Transverse colon (tissue), 4 donors: ENCODE measurements around the gene SETD1B. TPM values are rescaled to one million over a fixed set of nuclear protein-coding genes. Genes with fewer than 3 reads are reported as not detected.
"Not testable (repeated sequence)": the region's sequence is repeated elsewhere in the genome, so short reads cannot be mapped to it uniquely, and the experiment has no call there.

Source experiments
- DNase-seq: peaks from one replicate; pipeline ENCODE4 v3.0.0-alpha.2; 2019
- H3K27ac ChIP-seq, 4 donors: fragments of 200-600 bp; sonication (generic); 2 replicates each; pipeline ENCODE4 v1.5.1; 2016 to 2018; ENCODE audit warnings: inconsistent platforms in 4 of 4
- H3K27me3 ChIP-seq: fragments of 200-600 bp; sonication (generic); 2 replicates; pipeline ENCODE4 v1.5.1; 2017; ENCODE audit warnings: inconsistent platforms
- H3K36me3 ChIP-seq, 4 donors: fragments of 200-600 bp; sonication (generic); 2 replicates each; pipeline ENCODE4 v1.5.1; 2017 to 2019; ENCODE audit warnings: inconsistent platforms in 4 of 4
- H3K4me1 ChIP-seq, 4 donors: fragments of 200-600 bp; sonication (generic); 2 replicates each; pipeline ENCODE4 v1.5.1; 2017 to 2020; ENCODE audit warnings: inconsistent platforms in 4 of 4
- H3K4me3 ChIP-seq, 4 donors: fragments of 200-600 bp; sonication (generic); 1 replicate in 1 of 4; 2 replicates in 3 of 4; pipeline versions ENCODE4 v1.5.1 to v1.6.1; 2017 to 2019; ENCODE audit warnings: inconsistent platforms in 4 of 4
- H3K9me3 ChIP-seq, 2 donors: fragments of 200-600 bp; sonication (generic); 2 replicates each; pipeline ENCODE4 v1.5.1; 2017 to 2019; ENCODE audit warnings: inconsistent platforms in 2 of 2
- EP300 ChIP-seq: sonication (generic); formaldehyde crosslinking; IDR thresholded peaks from one replicate; pipeline ENCODE4 v1.6.1; 2017; ENCODE audit warnings: antibody characterized with exemption, low read depth
- POLR2A ChIP-seq: fragments of 450-650 bp; IDR thresholded peaks from one replicate; pipeline ENCODE4 v1.6.1; 2016; ENCODE audit warnings: antibody characterized with exemption, mild to moderate bottlenecking, moderate library complexity
- POLR2AphosphoS5 ChIP-seq, 3 donors: sonication (generic); formaldehyde crosslinking; IDR thresholded peaks; one replicate each; pipeline ENCODE4 v1.6.1; 2016; ENCODE audit warnings: antibody characterized with exemption in 3 of 3
- WGBS, 2 donors: methylation state at CpG; one replicate each; pipeline ENCODE4 v1.1.5; 2018; ENCODE audit warnings: low coverage in 1 of 2; 5-methylcytosine and 5-hydroxymethylcytosine counted together
- in situ Hi-C, 4 donors: fragments of 200-750 bp; cut with MboI; loops; one replicate each; pipeline versions ENCODE4 v1.15.0 to v1.15.1; 2017; ENCODE audit warnings: low sequenced_read_pairs in 3 of 4, low pct_ligation_motif_present in 1 of 4, low pct_unique_long_range_greater_than_20kb in 1 of 4
- intact Hi-C: fragments of 100-400 bp; cut with DNase I; formaldehyde crosslinking; loops from one replicate; pipeline ENCODE4 v1.15.1; 2023; ENCODE audit warnings: low total_unique reads
- total RNA-seq, 4 donors: library from RNA; depleted of rRNA; stranded (reverse); fragments of >200 nt; gene quantifications; one replicate each; pipeline ENCODE4 v1.1.0, GENCODE V29; 2016
- TF ChIP-seq, protein P1 (sequence below), 5 experiments: fragments of 200-600 bp in 3 of 5; fragments of 450-650 bp in 2 of 5; sonication (generic) in 3 of 5; IDR thresholded peaks; 1 replicate in 2 of 5; 2 replicates in 3 of 5; pipeline ENCODE4 v1.5.1; 2016 to 2017; ENCODE audit warnings: antibody characterized with exemption in 5 of 5, inconsistent platforms in 3 of 5, mild to moderate bottlenecking in 2 of 5, moderate library complexity in 1 of 5

SETD1B gene
- total RNA-seq, 4 donors from 2014 or later = 13.4 to 39.6 (median 15.2) TPM

DNA sequence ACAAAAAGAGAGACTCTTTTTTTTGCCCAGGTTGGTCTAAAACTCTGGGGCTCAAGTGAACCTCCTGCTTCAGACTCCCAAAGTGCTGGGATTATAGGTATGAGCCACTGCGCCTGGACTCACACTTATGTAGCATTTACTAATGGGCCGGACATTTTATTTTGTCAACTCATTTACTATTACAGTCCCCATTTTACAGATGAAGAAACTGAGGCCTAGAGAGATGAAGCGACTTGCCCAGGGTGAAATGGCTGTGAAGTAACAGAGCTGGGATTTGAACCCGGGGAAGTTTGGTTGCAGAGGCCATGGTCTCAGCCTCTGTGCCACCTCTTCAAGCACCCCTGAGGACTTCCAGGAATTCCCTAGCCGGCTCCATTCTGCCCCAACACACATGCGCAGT lies 45.4 kb downstream of the SETD1B start:
- WGBS, 2 donors = 94% methylated on average over 6 of the region's 6 CpGs; no CpG with 5 or more reads in 1 of the 2 donors
- Histone ChIP-seq H3K36me3 (no peaks in the 10 kb centered on the region), H3K4me1 (no peaks in the 10 kb centered on the region), H3K4me3 (no peak overlapping the region), H3K9me3 (no peaks in the 10 kb centered on the region), H3K27me3 (no peaks in the 10 kb centered on the region), H3K27ac (no peak overlapping the region)
- intact Hi-C loops = no loop called here
- in situ Hi-C loops = no loop called here
- TF ChIP-seq POLR2AphosphoS5 (IDR thresholded peaks at IDR 0.05) = no peak
- no peak for TF ChIP-seq EP300
- TF ChIP-seq, protein P1, sequence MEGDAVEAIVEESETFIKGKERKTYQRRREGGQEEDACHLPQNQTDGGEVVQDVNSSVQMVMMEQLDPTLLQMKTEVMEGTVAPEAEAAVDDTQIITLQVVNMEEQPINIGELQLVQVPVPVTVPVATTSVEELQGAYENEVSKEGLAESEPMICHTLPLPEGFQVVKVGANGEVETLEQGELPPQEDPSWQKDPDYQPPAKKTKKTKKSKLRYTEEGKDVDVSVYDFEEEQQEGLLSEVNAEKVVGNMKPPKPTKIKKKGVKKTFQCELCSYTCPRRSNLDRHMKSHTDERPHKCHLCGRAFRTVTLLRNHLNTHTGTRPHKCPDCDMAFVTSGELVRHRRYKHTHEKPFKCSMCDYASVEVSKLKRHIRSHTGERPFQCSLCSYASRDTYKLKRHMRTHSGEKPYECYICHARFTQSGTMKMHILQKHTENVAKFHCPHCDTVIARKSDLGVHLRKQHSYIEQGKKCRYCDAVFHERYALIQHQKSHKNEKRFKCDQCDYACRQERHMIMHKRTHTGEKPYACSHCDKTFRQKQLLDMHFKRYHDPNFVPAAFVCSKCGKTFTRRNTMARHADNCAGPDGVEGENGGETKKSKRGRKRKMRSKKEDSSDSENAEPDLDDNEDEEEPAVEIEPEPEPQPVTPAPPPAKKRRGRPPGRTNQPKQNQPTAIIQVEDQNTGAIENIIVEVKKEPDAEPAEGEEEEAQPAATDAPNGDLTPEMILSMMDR (IDR thresholded peaks at IDR 0.05) = no peak
- no peak for TF ChIP-seq POLR2A
- DNase-seq = no peak

DNA sequence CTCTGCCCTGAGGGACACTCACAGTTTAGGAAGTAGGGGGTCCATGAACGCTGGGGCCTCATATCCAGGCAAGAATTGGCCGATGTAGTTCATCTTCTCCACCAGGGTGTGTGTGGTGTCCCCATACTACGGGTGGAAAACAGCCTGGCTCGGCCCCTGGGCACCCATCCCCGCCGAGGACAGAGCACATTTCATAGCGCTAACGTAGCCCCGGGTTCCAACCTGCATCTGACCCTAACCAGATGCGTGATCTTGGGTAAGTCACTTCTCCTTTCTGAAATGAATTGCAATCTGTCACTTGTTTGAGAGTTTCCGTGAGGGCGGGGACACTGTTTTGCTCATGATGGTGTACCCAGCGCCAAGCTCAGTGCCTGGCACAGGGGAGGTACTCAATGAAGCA lies 45.9 kb downstream of the SETD1B start:
- no peak for DNase-seq
- Histone ChIP-seq H3K4me3 (no peak overlapping the region), H3K9me3 (no peaks in the 10 kb centered on the region), H3K27ac (no peak overlapping the region), H3K4me1 (no peaks in the 10 kb centered on the region), H3K36me3 (no peaks in the 10 kb centered on the region), H3K27me3 (no peaks in the 10 kb centered on the region)
- TF ChIP-seq POLR2A (no peak), POLR2AphosphoS5 (IDR thresholded peaks at IDR 0.05) (no peak), EP300 (no peak)
- intact Hi-C loops (no loop called here), in situ Hi-C loops (no loop called here)
- 70 to 83% methylated on average over 2 to 13 of the region's 13 CpGs for WGBS, 2 donors

DNA sequence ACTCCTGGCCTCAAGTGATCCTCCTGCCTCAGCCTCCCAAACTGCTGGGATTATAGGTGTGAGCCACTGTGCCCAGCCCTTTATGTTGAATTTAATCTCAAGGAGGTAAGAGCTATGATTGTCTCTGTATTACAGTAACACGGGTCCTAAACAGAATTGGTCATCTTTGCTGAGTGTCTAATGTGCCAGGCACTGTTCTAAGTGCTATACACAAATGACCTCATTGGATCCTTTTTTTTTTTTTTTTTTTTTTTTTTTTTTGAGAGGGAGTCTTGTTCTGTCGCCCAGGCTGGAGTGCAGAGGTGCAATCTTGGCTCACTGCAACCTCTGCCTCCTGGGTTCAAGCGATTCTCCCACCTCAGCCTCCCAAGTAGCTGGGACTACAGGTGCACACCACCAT lies 48.6 kb downstream of the SETD1B start:
- H3K27ac ChIP-seq, H3K9me3 ChIP-seq, H3K4me1 ChIP-seq, H3K36me3 ChIP-seq, intact Hi-C loops, DNase-seq, in situ Hi-C loops, H3K27me3 ChIP-seq, H3K4me3 ChIP-seq: not testable (repeated sequence)
- 71 to 77% methylated on average over 3 of the region's 3 CpGs for WGBS, 2 donors

DNA sequence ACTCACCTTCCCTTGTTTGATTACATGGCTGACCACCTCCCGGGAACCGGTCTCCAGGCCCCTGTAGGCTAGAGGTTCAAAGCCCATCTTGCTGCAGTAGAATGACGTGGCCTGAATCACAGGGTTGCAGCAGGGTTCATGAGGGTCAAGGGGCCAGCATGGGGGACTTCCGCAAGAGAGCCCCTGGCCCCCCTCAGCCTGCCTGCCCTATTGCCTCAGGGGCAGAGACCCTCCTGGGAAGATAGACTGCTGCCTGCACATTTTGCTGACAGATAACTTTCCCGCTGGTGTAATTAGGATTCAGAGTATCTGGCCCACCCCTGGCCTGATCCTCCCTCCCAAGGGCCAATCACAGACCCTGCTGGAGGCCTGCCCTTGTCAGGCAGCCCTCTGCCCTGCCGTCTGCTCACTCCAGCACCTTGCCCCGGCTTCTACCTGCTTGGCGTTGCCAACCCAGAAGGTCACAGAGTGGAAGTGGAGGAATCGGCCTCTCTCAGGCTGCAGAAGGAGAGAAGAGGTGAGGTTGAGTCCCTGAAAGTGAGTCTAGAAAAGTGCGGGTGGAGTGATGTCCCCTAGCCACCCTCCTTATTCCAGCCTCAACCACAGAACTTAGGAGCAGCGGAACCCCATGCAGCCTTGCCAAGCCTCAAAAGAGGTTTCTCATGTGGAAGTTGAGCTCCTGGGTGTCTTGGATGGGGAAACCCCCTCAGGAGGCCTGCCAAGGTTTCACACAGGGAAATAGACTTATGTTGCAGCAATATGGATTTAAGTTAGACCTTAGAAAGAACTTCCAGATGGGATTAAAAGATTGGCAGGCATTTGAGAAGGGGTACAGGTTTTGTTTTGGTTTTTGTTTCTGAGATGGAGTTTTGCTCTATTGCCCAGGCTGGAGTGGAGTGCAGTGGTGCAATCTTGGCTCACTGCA lies 53.8 kb downstream of the SETD1B start:
- intact Hi-C loops (no loop called here), in situ Hi-C loops (no loop called here)
- Histone ChIP-seq H3K27ac (peak overlapping the region in 2 of 4 donors; percentile 85 to 91), H3K27me3 (no peaks in the 10 kb centered on the region), H3K36me3 (no peaks in the 10 kb centered on the region), H3K4me1 (peaks cover 9 to 20% (median 15%) of the 10 kb centered on the region in 4 donors), H3K9me3 (no peaks in the 10 kb centered on the region), H3K4me3 (no peak overlapping the region)
- WGBS, 2 donors = 72% methylated on average over 11 of the region's 11 CpGs; no CpG with 5 or more reads in 1 of the 2 donors
- no peak for DNase-seq
- TF ChIP-seq POLR2A (no peak), POLR2AphosphoS5 (IDR thresholded peaks at IDR 0.05) (no peak), EP300 (no peak)
- TF ChIP-seq, protein P1 (IDR thresholded peaks at IDR 0.05) = no peak

DNA sequence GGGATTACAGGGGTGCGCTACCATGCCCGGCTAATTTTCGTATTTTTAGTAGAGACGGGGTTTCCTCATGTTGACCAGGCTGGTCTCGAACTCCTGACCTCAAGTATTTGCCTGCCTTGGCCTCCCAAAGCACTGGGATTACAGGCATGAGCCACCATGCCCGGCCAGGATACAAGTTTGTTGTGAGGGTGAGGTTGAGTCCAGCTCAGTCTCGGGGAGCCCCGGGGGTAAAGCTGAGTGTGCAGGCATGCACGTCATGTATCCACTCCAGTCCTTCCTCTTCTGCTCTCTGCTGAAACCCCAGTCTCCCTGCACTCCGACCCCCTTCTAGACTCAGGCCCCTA lies 54.5 kb downstream of the SETD1B start:
- DNase-seq = no peak
- H3K27ac ChIP-seq = peak overlapping the region; percentile 72 to 91 (median 86)
- WGBS, 2 donors = 81 to 93% methylated on average over 5 to 10 of the region's 10 CpGs

More for the DNA sequence above, 54.5 kb downstream of the SETD1B start:
- TF ChIP-seq POLR2A (no peak), EP300 (no peak), POLR2AphosphoS5 (IDR thresholded peaks at IDR 0.05) (no peak)
- TF ChIP-seq, protein P1 (IDR thresholded peaks at IDR 0.05) = no peak
- intact Hi-C loops = no loop called here
- in situ Hi-C loops = no loop called here
- no peaks in the 10 kb centered on the region for H3K27me3 ChIP-seq
- peaks cover 9 to 20% (median 15%) of the 10 kb centered on the region in 4 donors for H3K4me1 ChIP-seq
- no peak overlapping the region for H3K4me3 ChIP-seq
- H3K9me3 ChIP-seq = no peaks in the 10 kb centered on the region
- H3K36me3 ChIP-seq = no peaks in the 10 kb centered on the region
